Stimulated activated CD4-positive, alpha-beta T cell treated with anti-CD3 and anti-CD28 coated beads, Interleukin-4, amount 100 ng/mL, for 4 hours (primary cell): ENCODE data around the gene DNAAF8.
A peak's percentile ranks its signal among the peaks of the same experiment; 100 is the strongest.

Source experiments
- DNase-seq, 2 experiments: peaks; one replicate each; pipeline ENCODE4 v3.0.0-alpha.2; 2020

Gene DNAAF8

DNA sequence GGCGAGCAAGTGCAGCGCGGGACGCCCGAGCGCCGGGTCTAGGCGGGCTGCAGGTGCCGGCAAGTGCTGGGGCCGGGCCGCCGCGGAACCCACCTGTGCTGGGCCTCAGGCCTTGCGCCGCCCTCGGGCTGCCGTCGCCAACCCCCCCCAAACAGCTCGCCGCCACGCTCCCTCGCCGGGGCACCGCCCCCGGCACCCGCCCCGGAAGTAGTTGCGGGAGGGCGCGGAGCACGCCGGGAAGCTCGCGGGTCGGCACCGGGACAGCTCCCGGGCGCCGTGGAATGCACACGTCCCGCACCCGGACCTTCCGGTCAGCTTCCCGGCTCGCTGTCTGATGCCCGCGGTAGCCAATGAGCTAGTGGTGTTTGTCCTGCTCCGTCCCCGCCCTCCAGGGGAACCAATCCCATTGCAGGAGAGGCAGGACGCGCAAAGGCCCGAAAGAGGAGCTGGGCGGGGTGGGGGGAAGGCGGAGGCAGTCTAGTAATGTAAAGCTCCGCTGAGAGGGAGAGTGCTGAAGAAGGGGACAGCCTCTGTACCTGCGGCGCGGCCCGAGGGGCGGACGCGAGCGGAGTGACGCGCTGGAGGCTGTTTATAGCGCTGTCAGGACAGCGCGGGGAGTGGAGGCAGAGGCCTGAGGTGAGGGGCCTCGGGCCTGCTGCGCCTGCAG lies at the start of gene DNAAF8, which contains the start of gene ANKS3:
DNAAF8 (plus strand) TSS at position 475 of the 667 bp plus-strand sequence. CDS start 1,978 bp downstream, outside the sequence.
ANKS3 (minus strand) TSS at position 209 of the 667 bp plus-strand sequence. CDS start 4,122 bp downstream, outside the sequence.
- peak; percentile 75 to 77 for DNase-seq

DNA sequence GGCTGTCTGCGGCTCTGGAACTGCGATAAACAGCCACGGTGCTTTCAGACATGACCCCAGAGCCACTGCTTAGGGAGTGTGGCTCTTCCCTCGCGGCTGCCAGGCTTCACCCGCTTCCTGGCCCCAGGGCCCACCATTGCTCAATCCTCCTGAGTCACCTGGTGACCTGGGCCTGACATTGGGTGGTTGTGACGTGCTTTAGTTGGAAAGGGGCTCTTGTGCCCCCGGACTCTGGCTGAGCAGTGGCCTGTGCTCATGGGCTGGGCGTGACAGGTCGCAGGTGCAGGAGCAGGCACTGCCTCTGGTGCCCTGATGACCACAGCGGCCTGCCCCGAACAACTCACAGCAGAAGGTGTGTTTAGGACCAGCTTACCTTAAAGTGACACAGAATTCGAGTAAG lies 49.6 kb upstream of the DNAAF8 start:
- no peak for DNase-seq

DNA sequence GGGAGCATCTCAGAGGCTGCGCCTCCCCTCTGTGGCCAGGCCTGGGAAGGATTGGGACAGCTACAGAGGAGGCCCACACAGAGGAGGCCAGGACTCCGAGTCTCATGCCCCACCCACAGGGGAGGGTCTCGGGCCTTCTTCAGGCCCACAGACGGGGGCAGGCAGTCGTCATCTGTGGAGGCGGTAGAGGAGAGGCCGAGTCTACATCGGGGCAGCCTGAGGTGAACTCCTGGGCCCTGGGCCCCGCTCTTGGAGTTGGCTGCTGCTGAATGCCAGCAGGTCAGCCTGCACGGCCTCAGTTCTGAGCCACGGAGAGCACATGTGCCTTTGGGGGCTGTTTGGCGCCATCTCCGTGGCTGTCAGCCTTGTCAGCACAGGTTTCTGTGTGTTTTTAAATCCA lies 49.0 kb upstream of the DNAAF8 start:
- DNase-seq: no peak

DNA sequence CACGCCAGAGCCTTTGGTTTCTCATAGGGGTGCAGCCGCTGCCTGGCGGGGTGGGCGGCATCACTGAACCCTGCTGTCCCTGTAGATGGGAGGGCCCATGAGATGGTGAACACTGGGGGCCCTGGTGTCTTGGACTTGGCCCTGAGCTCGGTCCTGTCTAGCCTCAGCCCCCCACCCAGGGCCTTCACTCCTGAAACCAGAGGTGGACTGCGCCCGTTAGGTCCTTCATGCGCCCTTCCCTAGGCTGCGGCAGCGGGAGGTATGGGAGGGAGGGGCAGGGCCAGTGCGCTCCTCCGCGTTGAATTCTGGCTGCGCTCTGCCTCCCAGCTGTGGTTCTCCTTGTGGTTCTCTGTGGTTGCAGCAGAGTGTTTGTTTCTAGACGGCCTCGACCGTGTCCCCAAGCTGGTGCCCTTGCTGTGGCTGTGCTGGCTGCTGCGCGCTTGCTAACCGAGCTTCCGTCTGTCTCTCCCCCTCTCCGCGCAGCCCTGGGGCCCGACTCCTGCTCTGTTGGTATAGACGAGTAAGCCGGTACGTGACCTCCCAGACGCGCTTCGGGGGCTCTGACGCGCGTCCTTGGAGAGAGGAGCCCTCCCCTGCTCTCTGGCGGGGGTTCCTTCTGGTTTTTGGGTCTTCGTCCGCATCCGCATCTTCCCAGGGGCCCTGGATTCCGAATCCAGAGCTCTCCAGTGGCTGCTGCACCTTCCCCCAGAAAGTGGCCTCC lies 48.4 kb upstream of the DNAAF8 start:
- DNase-seq: no peak

DNA sequence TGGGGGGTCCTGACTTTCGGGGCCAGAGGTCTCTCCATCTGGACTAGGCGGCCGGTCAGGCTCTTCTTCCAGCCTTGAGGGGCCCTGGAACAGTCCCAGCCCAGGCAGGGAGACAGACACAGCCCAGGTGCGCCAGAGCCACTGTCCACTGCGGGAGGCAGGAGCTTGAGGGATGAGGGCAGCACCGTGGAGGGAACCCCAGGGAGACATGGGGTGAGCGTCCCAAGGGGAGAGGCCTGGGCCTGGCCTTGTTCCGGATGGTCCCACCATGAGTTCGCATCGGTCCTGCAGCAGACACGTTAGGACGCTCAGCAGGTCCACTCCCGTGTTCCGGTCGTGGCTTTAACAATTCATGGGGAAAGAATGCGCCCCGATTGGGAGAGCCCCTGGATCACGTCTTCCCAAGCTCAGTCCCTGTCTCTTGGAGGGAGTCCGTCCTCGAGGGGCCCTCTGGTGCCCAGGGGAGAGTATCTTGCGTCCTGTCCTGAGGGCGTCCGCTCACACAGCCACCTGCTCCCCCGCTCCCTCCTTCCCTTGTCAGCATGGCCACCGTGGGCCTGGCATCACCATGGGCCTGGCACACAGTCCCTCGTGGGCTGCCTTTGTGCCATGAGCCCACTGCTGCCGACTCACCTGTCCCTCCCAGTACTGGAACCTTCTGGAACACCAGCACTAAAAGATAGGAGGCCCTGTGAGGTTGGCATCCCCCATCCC lies 47.7 kb upstream of the DNAAF8 start:
- DNase-seq: no peak

DNA sequence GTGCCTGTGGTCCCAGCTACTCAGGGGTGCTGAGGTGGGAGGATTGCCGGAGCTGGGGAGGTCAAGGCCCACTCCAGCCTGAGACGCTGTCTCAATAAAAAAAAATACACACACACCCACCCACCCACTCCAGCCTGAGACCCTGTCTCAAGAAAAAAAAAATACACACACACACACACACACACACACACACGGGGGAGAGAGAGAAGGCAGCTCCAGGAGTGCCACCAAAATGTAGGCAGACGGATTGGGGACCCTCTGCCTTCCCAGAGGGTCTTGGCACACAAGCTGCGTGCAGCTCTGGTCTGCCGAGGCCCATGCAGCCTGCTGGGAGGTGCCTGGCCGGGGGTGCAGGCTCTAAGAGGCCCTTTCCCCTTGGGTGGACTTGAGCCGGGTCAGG lies 46.9 kb upstream of the DNAAF8 start:
- DNase-seq: no peak

DNA sequence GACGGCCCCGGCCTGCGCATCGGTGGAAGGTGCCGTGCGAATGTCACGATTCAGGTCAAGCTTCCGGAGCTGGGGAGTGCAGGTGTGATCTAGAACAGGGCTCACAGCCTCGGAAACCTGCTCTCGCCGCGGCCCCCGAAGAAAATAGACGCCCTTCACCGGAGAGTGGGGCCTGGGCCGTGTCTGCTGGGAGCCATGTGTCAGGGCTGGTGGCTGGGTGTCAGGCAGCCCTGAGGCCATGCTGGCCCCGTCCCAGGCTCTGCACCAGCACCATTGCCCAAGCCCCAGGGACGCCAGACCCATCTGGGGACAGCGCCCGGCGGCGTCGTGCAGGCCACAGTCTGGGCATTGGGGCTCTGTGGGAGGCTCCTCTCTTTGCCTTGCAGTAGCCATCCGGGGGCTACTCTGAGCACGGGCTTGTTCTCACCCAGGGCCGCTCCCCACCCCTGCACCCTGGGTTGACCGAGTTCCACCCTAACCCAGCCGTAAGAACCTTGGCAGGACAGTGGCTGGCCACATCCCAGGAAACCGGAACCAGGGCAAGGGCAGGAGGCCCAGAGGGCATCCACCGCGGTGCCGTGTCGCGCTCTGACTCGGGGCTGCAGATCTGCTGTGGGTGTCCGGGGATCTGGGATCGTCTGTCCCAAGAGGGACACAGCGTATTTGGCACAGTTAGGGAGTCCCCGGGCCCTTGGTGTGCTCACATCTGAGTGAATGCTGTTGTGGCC lies 46.2 kb upstream of the DNAAF8 start:
- no peak for DNase-seq

DNA sequence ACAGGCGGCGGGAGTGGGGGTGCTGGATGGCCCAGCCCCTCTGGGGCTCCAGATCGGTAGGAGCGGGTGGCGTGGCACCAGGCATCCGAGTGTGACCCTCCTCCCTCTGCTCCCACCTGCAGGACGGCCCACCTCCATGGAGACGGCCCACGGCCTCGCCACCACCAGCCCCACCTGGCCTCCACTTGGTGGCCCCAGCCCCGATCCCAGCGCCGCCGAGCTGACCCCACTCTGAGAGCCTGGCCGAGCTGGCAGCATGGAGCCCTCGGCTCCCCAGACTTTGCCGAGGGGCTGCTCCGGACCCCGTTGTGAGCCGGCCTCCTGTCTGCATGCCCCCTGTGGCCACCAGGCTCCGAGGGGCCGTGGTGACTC lies 45.7 kb upstream of the DNAAF8 start:
- DNase-seq: no peak

DNA sequence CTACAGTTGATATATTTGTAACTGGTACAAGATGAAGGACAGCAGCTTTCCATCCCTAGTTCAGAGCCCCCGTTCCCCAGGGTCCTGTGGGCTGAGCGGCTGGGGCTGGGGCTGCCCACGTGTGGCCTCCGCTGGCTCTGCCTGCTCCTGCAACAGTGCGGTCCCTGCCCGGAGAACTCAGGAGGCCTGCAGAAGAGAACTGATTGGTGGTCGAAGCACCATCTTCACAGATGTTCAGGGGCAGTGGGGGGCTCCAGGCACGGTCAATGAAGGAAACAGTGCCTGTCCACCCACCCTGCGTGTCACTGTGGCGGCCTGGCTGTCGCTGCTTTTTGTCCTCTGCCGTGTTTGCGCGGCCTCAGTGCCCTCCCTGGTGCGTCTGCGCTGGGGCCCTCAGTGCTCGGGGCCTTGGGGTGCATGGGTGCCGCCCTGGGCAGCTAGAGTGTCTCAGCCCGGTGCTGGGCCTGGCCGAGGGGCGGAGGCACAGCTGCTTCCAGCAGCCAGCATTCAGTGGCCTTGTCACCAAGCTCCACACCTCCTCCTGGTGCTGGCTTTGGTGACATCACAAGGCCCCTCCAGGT lies 45.2 kb upstream of the DNAAF8 start:
- DNase-seq: no peak

DNA sequence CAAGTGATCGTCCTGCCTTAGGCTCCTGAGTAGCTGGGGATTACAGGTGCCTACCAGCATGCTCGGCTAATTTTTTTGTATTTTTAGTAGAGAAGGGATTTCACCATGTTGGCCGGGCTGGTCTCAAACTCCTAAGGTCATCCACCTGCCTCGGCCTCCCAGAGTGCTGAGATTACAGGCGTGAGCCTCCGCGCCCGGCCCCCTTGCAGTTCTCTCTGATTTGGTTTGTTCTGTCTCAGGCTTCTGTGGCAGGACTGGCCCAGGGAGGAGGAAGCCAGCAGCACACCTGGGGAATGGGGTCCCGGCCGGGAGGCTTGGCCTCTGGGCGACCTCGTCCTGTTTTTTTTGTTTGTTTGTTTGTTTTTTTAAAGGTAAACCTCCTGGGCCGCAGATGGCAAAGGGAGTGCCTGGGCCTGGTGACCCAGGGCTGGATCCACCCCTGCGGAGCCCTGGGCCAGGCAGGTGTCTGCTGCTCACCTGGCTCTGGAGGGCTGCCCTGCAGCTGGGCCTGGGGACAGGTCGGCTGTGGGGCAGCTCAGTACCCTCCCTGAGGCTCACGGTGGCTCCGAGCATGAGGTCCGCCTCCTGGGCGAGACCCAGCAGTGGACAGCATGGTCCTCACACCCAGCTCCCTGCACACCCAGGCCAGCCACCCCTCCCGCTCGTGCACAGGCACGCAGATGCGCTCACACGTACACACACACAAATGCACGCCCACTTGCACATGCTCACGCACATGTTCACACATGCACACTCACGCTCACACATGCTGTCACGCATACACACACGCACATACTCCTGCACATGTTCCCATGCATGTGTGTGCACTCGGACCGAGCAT lies 44.3 kb upstream of the DNAAF8 start:
- DNase-seq: no peak

DNA sequence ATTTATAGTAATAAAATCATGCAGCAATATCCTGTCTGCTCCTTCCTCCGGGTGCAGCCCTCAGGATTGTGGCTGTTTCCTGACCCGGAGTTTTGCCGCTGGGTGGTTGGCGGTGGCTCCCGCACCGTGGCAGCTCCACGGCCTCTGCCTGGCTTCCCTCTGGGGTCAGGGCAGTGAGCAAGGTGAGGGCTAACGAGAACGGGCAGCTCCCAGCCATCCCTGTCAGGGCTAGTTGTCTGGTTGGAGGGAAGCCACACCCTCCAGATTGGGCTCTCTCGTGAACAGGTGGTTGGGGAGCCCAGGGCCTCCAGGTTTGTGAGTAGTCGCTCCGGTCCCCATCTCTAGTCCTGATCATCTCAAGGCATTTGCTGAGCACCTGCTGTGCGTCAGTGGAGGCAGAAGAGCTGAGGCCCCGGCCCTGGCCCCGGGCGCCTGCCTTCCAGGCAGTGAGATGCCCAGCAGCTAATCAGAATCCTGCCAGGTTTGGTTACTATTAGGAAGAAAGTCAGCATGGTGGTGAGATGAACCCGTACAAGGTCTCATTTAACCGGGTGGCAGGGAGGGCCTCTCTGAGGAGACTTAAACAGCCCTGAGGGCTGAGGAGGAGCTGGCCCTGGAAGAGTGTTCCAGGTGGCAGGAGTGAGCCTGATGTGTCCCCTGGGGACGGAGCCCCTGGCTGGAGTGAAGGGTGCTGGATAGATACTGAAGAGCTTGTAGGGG lies 43.2 kb upstream of the DNAAF8 start:
- DNase-seq: no peak

DNA sequence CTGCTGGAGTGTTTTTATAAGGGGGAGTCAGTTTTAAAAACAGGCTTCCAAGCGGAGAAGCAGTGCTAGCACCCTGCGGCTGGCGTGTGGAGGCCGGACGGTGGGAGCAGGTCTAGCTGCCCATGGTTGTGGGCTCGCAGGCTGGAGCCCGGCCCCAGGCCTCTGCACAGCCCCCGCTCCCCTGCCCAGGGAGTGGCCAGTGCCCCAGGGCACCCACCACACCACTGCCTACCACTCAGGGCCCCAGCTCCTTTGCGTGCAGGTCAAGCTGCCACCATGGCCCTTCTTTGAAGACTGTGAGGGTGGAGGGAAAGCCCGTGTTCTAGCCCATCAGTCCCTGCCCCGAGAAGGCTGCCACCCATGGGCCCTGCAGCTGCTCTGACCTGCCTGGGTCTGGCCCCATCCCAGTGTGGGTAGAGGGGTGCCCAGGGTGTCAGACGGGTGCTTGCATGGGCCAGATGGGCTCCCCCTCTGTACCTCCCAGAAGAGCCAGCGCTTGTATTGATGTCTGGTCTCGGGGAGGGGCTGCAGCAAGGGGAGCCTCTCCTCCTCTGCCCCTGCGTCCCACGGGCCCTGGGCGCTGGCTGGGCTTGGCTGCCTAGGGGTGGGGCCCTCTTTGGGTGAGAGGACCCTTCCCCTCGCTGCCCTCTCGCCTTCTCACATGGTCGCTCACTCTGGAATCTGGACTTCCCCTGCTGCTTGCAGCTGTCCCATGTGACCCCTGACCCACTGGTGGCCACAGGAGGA lies 42.5 kb upstream of the DNAAF8 start:
- DNase-seq: no peak

DNA sequence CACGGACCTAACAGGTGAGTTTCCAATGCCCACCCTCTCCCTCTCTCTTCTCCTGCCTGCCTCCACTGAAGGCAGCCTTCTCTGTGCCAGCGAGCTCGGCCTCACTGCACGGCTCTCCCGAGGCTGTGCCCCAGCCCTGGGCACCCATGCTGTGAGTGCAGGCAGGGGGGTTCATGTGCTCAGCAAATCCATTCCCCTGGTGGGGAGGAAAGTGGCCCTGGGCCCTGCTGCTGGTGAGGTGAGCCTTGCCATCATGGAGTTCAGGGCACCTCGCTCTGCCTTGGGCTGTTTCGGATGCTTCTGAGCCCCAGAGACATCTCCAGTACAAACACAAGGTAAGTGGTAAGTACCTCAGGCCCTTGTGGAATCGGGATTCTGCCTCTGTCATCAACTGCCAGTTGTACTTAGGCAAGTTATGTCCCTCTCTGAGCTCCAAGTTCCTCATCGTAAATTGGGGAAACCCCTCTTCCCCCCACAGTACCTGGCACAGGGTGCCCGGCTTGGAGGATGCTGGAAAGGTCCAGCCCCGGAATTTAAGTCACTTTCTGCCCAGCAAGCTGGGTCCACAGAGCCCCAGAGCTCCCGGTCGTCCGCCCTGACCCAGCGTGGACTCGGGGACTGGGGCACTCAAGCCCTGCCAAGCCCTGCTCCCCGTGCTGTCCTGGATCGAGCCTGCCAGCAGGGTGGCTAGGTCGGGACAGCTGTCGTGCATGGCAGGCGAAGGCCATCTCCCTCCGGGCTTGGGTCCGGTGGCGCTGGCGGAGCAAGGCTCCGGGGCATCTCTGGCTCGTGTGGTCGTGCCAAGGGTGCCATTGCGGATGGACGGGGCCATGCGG lies 41.7 kb upstream of the DNAAF8 start:
- no peak for DNase-seq

DNA sequence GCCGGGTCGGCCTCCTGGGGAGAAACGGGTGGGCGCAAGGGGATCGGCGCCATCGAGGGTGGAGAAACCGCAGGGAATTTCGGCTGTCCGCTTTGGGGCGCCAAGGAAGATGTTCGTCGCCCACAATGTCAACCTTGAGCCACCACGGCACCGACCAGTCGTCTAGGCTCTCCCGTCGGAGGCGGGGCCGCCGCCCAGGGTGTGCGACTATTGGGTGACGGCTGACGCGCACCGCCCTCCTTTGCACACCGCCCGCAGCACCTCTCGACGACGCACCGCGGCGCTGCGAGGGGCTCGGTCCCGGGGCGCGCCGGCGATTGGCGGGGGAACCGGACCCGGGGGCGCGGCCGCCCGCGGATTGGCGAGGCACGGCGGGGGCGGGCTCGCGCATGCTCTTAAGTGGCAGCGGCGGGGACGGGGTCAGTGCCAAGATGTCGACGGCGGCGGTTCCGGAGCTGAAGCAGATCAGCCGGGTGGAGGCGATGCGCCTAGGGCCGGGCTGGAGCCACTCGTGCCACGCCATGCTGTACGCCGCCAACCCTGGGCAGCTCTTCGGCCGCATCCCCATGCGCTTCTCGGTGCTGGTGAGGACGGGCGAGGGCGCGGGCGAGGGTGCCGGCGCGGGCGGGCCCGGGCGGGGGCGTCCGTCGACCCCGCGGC lies 40.9 kb upstream of the DNAAF8 start, which contains the start of gene NUDT16L1:
NUDT16L1 (plus strand) TSS at position 267 of the 660 bp plus-strand sequence; CDS start at position 432, 165 bp downstream.
- DNase-seq: peak; percentile 96

DNA sequence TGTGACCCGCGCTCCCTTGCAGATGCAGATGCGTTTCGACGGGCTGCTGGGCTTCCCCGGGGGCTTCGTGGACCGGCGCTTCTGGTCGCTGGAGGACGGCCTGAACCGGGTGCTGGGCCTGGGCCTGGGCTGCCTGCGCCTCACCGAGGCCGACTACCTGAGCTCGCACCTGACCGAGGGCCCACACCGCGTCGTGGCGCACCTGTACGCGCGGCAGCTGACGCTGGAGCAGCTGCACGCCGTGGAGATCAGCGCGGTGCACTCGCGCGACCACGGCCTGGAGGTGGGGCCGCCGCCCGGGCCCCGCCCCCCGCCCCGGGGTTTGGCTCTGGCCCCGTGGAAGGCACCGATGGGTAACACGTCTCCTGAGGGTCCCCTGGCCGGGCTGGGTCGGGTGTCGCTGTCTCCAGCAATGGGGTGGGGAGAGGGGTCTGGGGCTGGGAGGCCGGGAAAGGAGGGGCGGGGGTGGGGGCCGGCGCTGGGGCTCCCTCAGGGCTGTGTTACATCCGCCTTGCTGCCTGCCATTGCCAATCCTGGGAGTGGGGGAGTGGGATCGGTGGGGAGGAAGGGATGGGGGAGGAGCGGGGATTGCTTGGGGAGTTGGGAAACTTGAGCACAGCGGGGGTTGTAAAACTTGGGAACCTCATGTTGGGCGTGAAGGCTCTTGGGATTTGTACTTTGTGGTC lies 40.2 kb upstream of the DNAAF8 start:
- DNase-seq: peak; percentile 34 to 52

DNA sequence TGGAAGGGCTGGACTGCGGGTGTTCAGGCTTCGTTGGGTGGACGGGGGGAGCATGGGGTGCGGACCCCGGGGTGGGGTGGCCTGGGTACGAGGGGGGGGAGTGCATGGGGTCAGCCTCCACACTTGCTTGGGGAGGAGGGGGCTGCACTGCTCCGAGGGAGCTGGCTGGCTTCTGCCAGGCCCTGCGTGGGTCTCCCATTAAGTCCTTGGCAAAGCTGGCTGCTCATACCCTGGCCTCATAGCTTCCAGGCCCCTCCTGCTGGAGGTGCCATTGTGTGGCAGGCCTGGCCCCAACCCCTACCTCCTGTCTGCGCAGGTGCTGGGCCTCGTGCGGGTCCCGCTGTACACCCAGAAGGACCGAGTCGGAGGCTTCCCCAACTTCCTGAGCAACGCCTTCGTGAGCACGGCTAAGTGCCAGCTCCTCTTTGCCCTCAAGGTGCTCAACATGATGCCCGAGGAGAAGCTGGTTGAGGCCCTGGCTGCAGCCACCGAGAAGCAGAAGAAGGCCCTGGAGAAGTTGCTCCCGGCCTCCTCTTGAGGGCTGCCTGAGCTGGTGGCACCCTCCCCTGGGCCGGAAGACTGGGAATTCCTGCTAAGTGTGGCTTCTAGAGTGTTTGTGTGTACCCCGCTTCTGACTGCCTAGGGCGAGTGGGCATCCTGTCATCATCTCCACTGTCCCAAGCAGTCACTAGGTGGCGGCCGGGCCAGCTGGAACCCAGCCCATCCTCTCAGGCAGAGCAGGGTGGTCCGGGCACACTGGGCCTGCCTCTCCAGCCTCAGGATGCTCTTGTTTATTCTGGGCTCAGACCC lies 39.5 kb upstream of the DNAAF8 start:
- no peak for DNase-seq
